ENCODE data around the gene TMEM47. TPM values are rescaled to one million over a fixed set of nuclear protein-coding genes. Genes with fewer than 3 reads are reported as not detected.

Gene TMEM47
- total RNA-seq, 2 experiments from 2014 or later, result not detected

- Histone ChIP-seq H4K20me1 (ENCODE audit: insufficient read depth, low read length) (no peaks in the 10 kb centered on the region), H3K36me3 (ENCODE audit: insufficient read depth, low read length) (no peaks in the 10 kb centered on the region), H3K27ac (ENCODE audit: low read depth, low read length, poor library complexity, severe bottlenecking) (no peak overlapping the region), H3K4me2 (ENCODE audit: low read length) (no peak overlapping the region), H3K79me2 (ENCODE audit: insufficient read depth, low read depth, low read length) (no peaks in the 10 kb centered on the region), H3K4me1 (ENCODE audit: insufficient read depth, low read length, poor library complexity, severe bottlenecking) (no peaks in the 10 kb centered on the region), H3K9me2 (ENCODE audit: insufficient read depth, low read length) (no peaks in the 10 kb centered on the region), H3K4me3 (ENCODE audit: low read depth, low read length, poor library complexity, severe bottlenecking) (no peak overlapping the region), H2AFZ (ENCODE audit: low read length) (no peak overlapping the region), H3K9me3 (ENCODE audit: low read length) (no peaks in the 10 kb centered on the region)
- POLR2A ChIA-PET, result no interaction called here
- no TSS peak for BruUV-seq (replicated peaks)
- no peak for DNase-seq (ENCODE audit: low spot score)
- CTCF ChIA-PET (ENCODE audit: unreplicated experiment), result no interaction called here
- TF ChIP-seq CTCF (conservative IDR thresholded peaks at IDR 0.05; ENCODE audit: low read length), result no peak
- TF ChIP-seq EZH2phosphoT487 (IDR thresholded peaks at IDR 0.05; ENCODE audit: borderline replicate concordance, low read depth, low read length), result no peak
- intact Hi-C loops (cut with micrococcal nuclease; ENCODE audit: unreplicated experiment), result no loop called here
These were observed 1.3 kb downstream of the TMEM47 start for GRCh38 chrX:34655501-34656455.

GRCh38 chrX:34654696-34655490 lies 2.2 kb downstream of the TMEM47 start:
- Histone ChIP-seq H3K79me2 (ENCODE audit: insufficient read depth, low read depth, low read length) (no peaks in the 10 kb centered on the region), H3K4me3 (ENCODE audit: low read depth, low read length, poor library complexity, severe bottlenecking) (no peak overlapping the region), H3K4me2 (ENCODE audit: low read length) (no peak overlapping the region), H2AFZ (ENCODE audit: low read length) (no peak overlapping the region), H3K27ac (ENCODE audit: low read depth, low read length, poor library complexity, severe bottlenecking) (no peak overlapping the region), H4K20me1 (ENCODE audit: insufficient read depth, low read length) (no peaks in the 10 kb centered on the region), H3K4me1 (ENCODE audit: insufficient read depth, low read length, poor library complexity, severe bottlenecking) (no peaks in the 10 kb centered on the region), H3K9me3 (ENCODE audit: low read length) (no peaks in the 10 kb centered on the region), H3K9me2 (ENCODE audit: insufficient read depth, low read length) (no peaks in the 10 kb centered on the region), H3K36me3 (ENCODE audit: insufficient read depth, low read length) (no peaks in the 10 kb centered on the region)
- intact Hi-C loops (cut with micrococcal nuclease; ENCODE audit: unreplicated experiment), result no loop called here
- TF ChIP-seq EZH2phosphoT487 (IDR thresholded peaks at IDR 0.05; ENCODE audit: borderline replicate concordance, low read depth, low read length) (no peak), CTCF (conservative IDR thresholded peaks at IDR 0.05; ENCODE audit: low read length) (no peak)
- no TSS peak for BruUV-seq (replicated peaks)
- CTCF ChIA-PET (ENCODE audit: unreplicated experiment), result no interaction called here
- no peak for DNase-seq (ENCODE audit: low spot score)
- POLR2A ChIA-PET, result no interaction called here

Data from OCI-LY7 (cell line).